HepG2 (cell line): ENCODE data around the gene CTSA. TPM values are rescaled to one million over a fixed set of nuclear protein-coding genes. Genes with fewer than 3 reads are reported as not detected.

Experiments
- DPF2 ChIP-seq: sonication (generic); formaldehyde crosslinking; IDR thresholded peaks from 2 replicates; pipeline ENCODE4 v1.4.0; 2020; ENCODE audit warnings: mild to moderate bottlenecking, low read depth, missing genetic modification reagents, borderline replicate concordance
- ELF3 ChIP-seq: IDR thresholded peaks from 2 replicates; pipeline ENCODE4 v1.6.1; 2016; ENCODE audit warnings: missing genetic modification reagents, missing compliant biosample characterization
- ELF4 ChIP-seq: sonication (generic); formaldehyde crosslinking; IDR thresholded peaks from 2 replicates; pipeline ENCODE4 v1.5.0; 2020; ENCODE audit warnings: missing genetic modification reagents, mild to moderate bottlenecking, moderate library complexity, borderline replicate concordance
- FOXK1 ChIP-seq: sonication (generic); formaldehyde crosslinking; IDR thresholded peaks from 2 replicates; pipeline ENCODE4 v1.4.0; 2020; ENCODE audit warnings: low read depth, missing genetic modification reagents, borderline replicate concordance
- GTF2F1 ChIP-seq: fragments of 150-350 bp; IDR thresholded peaks from 2 replicates; pipeline ENCODE4 v1.6.1; 2014; ENCODE audit warnings: low read length
- HNF4G ChIP-seq, 2 experiments: sonication (generic) in 1 of 2; formaldehyde crosslinking in 1 of 2; IDR thresholded peaks; 2 replicates each; pipeline versions ENCODE4 v1.4.0 to v1.6.1; 2011 to 2020; ENCODE audit warnings: borderline replicate concordance in 2 of 2, low read depth in 2 of 2, mild to moderate bottlenecking in 2 of 2, low read length in 1 of 2, missing genetic modification reagents in 1 of 2, moderate library complexity in 1 of 2
- JDP2 ChIP-seq: sonication (generic); formaldehyde crosslinking; IDR thresholded peaks from 2 replicates; pipeline ENCODE4 v1.8.1; 2022; ENCODE audit warnings: missing genetic modification reagents, borderline replicate concordance
- KDM2A ChIP-seq: sonication (generic); formaldehyde crosslinking; IDR thresholded peaks from 2 replicates; pipeline ENCODE4 v1.4.0; 2020; ENCODE audit warnings: low read depth, missing genetic modification reagents, borderline replicate concordance
- KLF11 ChIP-seq: IDR thresholded peaks from 2 replicates; pipeline ENCODE4 v1.6.1; 2016; ENCODE audit warnings: missing compliant biosample characterization
- MTA1 ChIP-seq: sonication (generic); formaldehyde crosslinking; IDR thresholded peaks from 2 replicates; pipeline ENCODE4 v1.4.0; 2020; ENCODE audit warnings: missing genetic modification reagents, mild to moderate bottlenecking, borderline replicate concordance
- NFYB ChIP-seq: sonication (generic); formaldehyde crosslinking; IDR thresholded peaks from 2 replicates; pipeline ENCODE4 v1.4.0; 2020; ENCODE audit warnings: missing genetic modification reagents
- RBAK ChIP-seq: sonication (generic); formaldehyde crosslinking; IDR thresholded peaks from 2 replicates; pipeline ENCODE4 v1.5.1; 2020; ENCODE audit warnings: mild to moderate bottlenecking, missing genetic modification reagents
- RFX3 ChIP-seq: IDR thresholded peaks from 2 replicates; pipeline ENCODE4 v1.6.1; 2016; ENCODE audit warnings: missing biosample characterization, missing genetic modification reagents
- SMC3 ChIP-seq: IDR thresholded peaks from 2 replicates; pipeline ENCODE4 v1.6.1; 2011; ENCODE audit warnings: low read length, improper control_type of control experiment
- SP2 ChIP-seq: sonication (generic); formaldehyde crosslinking; IDR thresholded peaks from 2 replicates; pipeline ENCODE4 v1.5.1; 2020; ENCODE audit warnings: mild to moderate bottlenecking, missing genetic modification reagents
- SP5 ChIP-seq: IDR thresholded peaks from 2 replicates; pipeline ENCODE4 v1.6.1; 2016; ENCODE audit warnings: low read depth, borderline replicate concordance
- TSC22D2 ChIP-seq: sonication (generic); formaldehyde crosslinking; IDR thresholded peaks from 2 replicates; pipeline ENCODE4 v1.5.1; 2020; ENCODE audit warnings: missing genetic modification reagents, mild to moderate bottlenecking, borderline replicate concordance
- ZFX ChIP-seq: sonication (generic); formaldehyde crosslinking; IDR thresholded peaks from 2 replicates; pipeline ENCODE4 v1.4.0; 2020; ENCODE audit warnings: mild to moderate bottlenecking, low read depth, missing genetic modification reagents, moderate library complexity
- ZNF20 ChIP-seq: sonication (generic); formaldehyde crosslinking; IDR thresholded peaks from 2 replicates; pipeline ENCODE4 v1.4.0; 2020; ENCODE audit warnings: mild to moderate bottlenecking, moderate library complexity, missing genetic modification reagents
- ZNF501 ChIP-seq: sonication (generic); formaldehyde crosslinking; IDR thresholded peaks from 2 replicates; pipeline ENCODE4 v1.5.1; 2020; ENCODE audit warnings: mild to moderate bottlenecking, moderate library complexity, missing genetic modification reagents
- ZNF564 ChIP-seq: sonication (generic); formaldehyde crosslinking; IDR thresholded peaks from 2 replicates; pipeline ENCODE4 v1.8.1; 2023; ENCODE audit warnings: mild to moderate bottlenecking, missing genetic modification reagents
- ZNF616 ChIP-seq: sonication (generic); formaldehyde crosslinking; IDR thresholded peaks from 2 replicates; pipeline ENCODE4 v1.5.0; 2020; ENCODE audit warnings: low read depth, mild to moderate bottlenecking, missing genetic modification reagents
- ZNF674 ChIP-seq: sonication (generic); formaldehyde crosslinking; IDR thresholded peaks from 2 replicates; pipeline ENCODE4 v1.5.0; 2020; ENCODE audit warnings: low read depth, mild to moderate bottlenecking, missing genetic modification reagents
- ZNF776 ChIP-seq: sonication (generic); formaldehyde crosslinking; IDR thresholded peaks from 2 replicates; pipeline ENCODE4 v1.4.0; 2020; ENCODE audit warnings: mild to moderate bottlenecking, missing genetic modification reagents
- polyA plus RNA-seq, 8 experiments: library from polyadenylated mRNA; depleted of rRNA in 3 of 8; stranded (reverse) in 7 of 8; unstranded in 1 of 8; fragments of >200 nt; fragmentation: Illumina TruSeq in 4 of 8; extraction: Trizol in 4 of 8; gene quantifications; 2 replicates each; pipeline versions ENCODE4 v1.2.1 to v1.2.3, GENCODE V29; 2011 to 2016; ENCODE audit warnings: low read depth in 4 of 8, missing spikeins in 1 of 8, mixed read lengths in 1 of 8; ENCODE audit not compliant: insufficient read depth in 1 of 8
- total RNA-seq, 5 experiments: library from RNA; depleted of rRNA; stranded (reverse); fragments of >200 nt; fragmentation: Illumina TruSeq; extraction: Trizol; gene quantifications; 2 replicates each; pipeline ENCODE4 v1.2.3, GENCODE V29; 2016; ENCODE audit warnings: low read depth in 1 of 5
- TF ChIP-seq, protein P1 (sequence below): sonication (generic); formaldehyde crosslinking; IDR thresholded peaks from 2 replicates; pipeline ENCODE4 v1.4.0; 2020; ENCODE audit warnings: missing genetic modification reagents, borderline replicate concordance
- TF ChIP-seq, protein P2 (sequence below): sonication (generic); formaldehyde crosslinking; IDR thresholded peaks from 2 replicates; pipeline ENCODE4 v1.9.0; 2021; ENCODE audit warnings: missing genetic modification reagents, mild to moderate bottlenecking, borderline replicate concordance

The CTSA gene
- total and polyA plus RNA-seq, 2 of the 13 experiments (the other 11 are each of a cell fraction or from before 2014, with no cell fraction given), result 202 to 231 TPM

DNA sequence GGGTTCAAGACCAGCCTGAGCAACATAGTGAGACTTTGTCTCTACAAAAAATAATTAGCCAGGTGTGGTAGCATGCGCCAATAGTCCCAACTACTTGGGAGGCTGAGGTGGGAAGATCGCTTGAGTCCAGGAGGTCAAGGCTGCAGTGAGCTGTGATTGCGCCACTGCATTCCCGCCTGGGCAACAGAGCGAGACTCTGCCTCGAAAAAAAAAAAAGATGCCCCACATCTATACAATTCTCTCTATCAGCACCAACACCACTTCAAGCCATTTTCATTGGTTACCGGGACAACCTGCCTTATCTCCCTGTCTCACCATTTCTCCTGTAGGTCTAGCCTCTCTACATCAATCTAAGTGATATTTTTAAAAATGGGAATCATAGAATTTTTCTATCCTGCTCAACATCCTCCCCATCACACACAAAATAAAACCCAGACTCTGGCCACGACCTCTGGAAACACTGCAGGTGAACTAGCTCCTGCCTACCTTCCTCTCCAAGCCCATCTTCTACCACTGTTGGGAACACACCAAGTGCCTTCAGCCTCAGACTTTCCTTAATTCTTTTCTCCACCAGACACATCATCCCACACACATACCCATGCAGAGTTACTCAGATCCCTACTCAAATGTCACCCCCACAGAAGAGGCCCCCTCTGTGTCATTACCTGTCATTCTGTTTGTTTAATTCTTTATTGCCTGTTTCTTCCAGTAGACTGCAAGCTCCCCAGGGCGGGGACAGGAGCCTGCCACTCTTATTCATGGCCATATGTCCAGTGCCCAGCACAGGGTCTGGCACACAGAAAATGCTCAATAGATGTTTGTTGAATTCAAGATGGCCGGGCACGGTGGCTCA, 30.4 kb downstream of the CTSA start (continued):
- TF ChIP-seq TSC22D2, result 0 out of 2 replicates have a peak, but pooled peaks have one; percentile 38
- TF ChIP-seq ZNF616 (CRISPR knock-in tag), result no peak
- TF ChIP-seq, protein P1, sequence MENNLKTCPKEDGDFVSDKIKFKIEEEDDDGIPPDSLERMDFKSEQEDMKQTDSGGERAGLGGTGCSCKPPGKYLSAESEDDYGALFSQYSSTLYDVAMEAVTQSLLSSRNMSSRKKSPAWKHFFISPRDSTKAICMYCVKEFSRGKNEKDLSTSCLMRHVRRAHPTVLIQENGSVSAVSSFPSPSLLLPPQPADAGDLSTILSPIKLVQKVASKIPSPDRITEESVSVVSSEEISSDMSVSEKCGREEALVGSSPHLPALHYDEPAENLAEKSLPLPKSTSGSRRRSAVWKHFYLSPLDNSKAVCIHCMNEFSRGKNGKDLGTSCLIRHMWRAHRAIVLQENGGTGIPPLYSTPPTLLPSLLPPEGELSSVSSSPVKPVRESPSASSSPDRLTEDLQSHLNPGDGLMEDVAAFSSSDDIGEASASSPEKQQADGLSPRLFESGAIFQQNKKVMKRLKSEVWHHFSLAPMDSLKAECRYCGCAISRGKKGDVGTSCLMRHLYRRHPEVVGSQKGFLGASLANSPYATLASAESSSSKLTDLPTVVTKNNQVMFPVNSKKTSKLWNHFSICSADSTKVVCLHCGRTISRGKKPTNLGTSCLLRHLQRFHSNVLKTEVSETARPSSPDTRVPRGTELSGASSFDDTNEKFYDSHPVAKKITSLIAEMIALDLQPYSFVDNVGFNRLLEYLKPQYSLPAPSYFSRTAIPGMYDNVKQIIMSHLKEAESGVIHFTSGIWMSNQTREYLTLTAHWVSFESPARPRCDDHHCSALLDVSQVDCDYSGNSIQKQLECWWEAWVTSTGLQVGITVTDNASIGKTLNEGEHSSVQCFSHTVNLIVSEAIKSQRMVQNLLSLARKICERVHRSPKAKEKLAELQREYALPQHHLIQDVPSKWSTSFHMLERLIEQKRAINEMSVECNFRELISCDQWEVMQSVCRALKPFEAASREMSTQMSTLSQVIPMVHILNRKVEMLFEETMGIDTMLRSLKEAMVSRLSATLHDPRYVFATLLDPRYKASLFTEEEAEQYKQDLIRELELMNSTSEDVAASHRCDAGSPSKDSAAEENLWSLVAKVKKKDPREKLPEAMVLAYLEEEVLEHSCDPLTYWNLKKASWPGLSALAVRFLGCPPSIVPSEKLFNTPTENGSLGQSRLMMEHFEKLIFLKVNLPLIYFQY (CRISPR knock-in tag), result no peak
- no peak for TF ChIP-seq ZNF776 (CRISPR knock-in tag)
- TF ChIP-seq DPF2, result no peak
- TF ChIP-seq FOXK1 (CRISPR knock-in tag), result no peak
- no peak for TF ChIP-seq ZNF674 (CRISPR knock-in tag)
- 0 out of 2 replicates have a peak, but pooled peaks have one; percentile 36 for TF ChIP-seq KDM2A
- no peak for TF ChIP-seq ZNF564
- no peak for TF ChIP-seq ZNF20
- TF ChIP-seq SP5 (CRISPR knock-in tag), result no peak
- TF ChIP-seq HNF4G (IDR thresholded peaks at IDR 0.05; ENCODE audit: borderline replicate concordance, low read depth, low read length), result peak; percentile 69
- TF ChIP-seq HNF4G (CRISPR knock-in tag; IDR thresholded peaks at IDR 0.05; ENCODE audit: borderline replicate concordance, low read depth), result no peak
- no peak for TF ChIP-seq SP2 (CRISPR knock-in tag)
- no peak for TF ChIP-seq ZFX (CRISPR knock-in tag)
- TF ChIP-seq RFX3 (CRISPR knock-in tag), result 0 out of 2 replicates have a peak, but pooled peaks have one; percentile 17
- TF ChIP-seq ZNF501 (CRISPR knock-in tag), result no peak
- no peak for TF ChIP-seq JDP2 (CRISPR knock-in tag)
- TF ChIP-seq SMC3, result no peak
- TF ChIP-seq ELF4 (CRISPR knock-in tag), result no peak
- no peak for TF ChIP-seq RBAK (CRISPR knock-in tag)
- TF ChIP-seq, protein P2, sequence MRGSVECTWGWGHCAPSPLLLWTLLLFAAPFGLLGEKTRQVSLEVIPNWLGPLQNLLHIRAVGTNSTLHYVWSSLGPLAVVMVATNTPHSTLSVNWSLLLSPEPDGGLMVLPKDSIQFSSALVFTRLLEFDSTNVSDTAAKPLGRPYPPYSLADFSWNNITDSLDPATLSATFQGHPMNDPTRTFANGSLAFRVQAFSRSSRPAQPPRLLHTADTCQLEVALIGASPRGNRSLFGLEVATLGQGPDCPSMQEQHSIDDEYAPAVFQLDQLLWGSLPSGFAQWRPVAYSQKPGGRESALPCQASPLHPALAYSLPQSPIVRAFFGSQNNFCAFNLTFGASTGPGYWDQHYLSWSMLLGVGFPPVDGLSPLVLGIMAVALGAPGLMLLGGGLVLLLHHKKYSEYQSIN (CRISPR knock-in tag), result no peak
- TF ChIP-seq NFYB (CRISPR knock-in tag), result no peak; the same call in 1 of the 2 replicates
- TF ChIP-seq MTA1 (CRISPR knock-in tag), result peak; percentile 47; the same call in 1 of the 2 replicates
- TF ChIP-seq ELF3 (CRISPR knock-in tag), result no peak
- TF ChIP-seq GTF2F1, result no peak
- no peak for TF ChIP-seq KLF11
